ENCODE results near the gene GLP2R.

DNA sequence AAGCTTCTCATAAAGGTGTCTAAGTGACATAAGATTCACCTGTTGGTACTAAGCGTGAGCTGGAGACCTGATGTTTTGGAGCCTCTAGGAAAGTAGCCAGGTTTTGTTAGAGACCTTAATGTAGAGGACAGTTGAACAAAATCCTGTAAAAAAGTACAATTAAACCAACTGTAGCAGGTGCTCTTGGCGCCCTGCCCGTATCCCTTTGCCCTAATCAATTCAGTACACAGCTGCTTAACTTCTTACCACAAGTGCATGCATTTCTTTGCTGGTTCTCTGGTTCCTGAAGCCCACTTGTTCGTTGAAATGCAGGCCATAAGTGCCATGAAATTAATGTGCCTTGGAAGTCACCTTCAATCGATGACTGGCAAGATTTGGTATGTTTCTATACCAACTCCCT is 24.4 kb downstream of the GLP2R start:
- TF ChIP-seq EZH2 (IDR thresholded peaks at IDR 0.05; ENCODE audit: borderline replicate concordance, low read depth, low read length, poor library complexity, severe bottlenecking) (no peak), CTCF (conservative IDR thresholded peaks at IDR 0.05; ENCODE audit: low read depth, low read length) (no peak)

Measured in A673 (cell line).